Aorta (tissue), 5 donors: ENCODE data around the gene AMIGO1. TPM values are rescaled to one million over a fixed set of nuclear protein-coding genes. Genes with fewer than 3 reads are reported as not detected.
"Not testable (repeated sequence)": the region's sequence is repeated elsewhere in the genome, so short reads cannot be mapped to it uniquely, and the experiment has no call there.

Experiments used
- ATAC-seq: fragments of 200-7000 bp; cut with Tn5 transposase; one replicate; pipeline ENCODE4 v1.9.1; 2022; ENCODE audit warnings: moderate library complexity; ENCODE audit not compliant: low FRiP score
- DNase-seq, 2 donors: peaks; one replicate each; pipeline ENCODE4 v3.0.0-alpha.2; 2020
- H3K27ac ChIP-seq, 2 donors: one replicate each; pipeline ENCODE4 v1.5.1; 2013; ENCODE audit warnings: low read length in 2 of 2, mild to moderate bottlenecking in 2 of 2, moderate library complexity in 2 of 2, control low read depth in 1 of 2, inconsistent platforms in 1 of 2, low read depth in 1 of 2
- H3K27me3 ChIP-seq, 2 donors: one replicate each; pipeline ENCODE4 v1.6.1; 2013; ENCODE audit warnings: control low read depth in 1 of 2, low read length in 1 of 2, mild to moderate bottlenecking in 1 of 2, moderate library complexity in 1 of 2; ENCODE audit not compliant: insufficient read depth in 2 of 2, control insufficient read depth in 1 of 2
- H3K36me3 ChIP-seq, 2 donors: one replicate each; pipeline ENCODE4 v1.6.1; 2013; ENCODE audit warnings: control low read depth in 1 of 2, low read length in 1 of 2, mild to moderate bottlenecking in 1 of 2; ENCODE audit not compliant: insufficient read depth in 2 of 2, control insufficient read depth in 1 of 2
- H3K4me1 ChIP-seq, 2 donors: one replicate each; pipeline ENCODE4 v1.6.1; 2013; ENCODE audit warnings: low read length in 2 of 2, control low read depth in 1 of 2, mild to moderate bottlenecking in 1 of 2, moderate library complexity in 1 of 2; ENCODE audit not compliant: insufficient read depth in 2 of 2, control insufficient read depth in 1 of 2
- H3K4me3 ChIP-seq, 2 donors: one replicate each; pipeline ENCODE4 v1.5.1; 2013; ENCODE audit warnings: low read length in 2 of 2, control low read depth in 1 of 2, mild to moderate bottlenecking in 1 of 2
- H3K9me3 ChIP-seq: one replicate; pipeline ENCODE4 v1.6.1; 2013; ENCODE audit warnings: mild to moderate bottlenecking, low read length; ENCODE audit not compliant: control insufficient read depth
- WGBS, 2 donors: extraction: QIAGEN DNeasy Blood & Tissue Kit; methylation state at CpG; one replicate each; pipeline ENCODE4 v1.1.7; 2013; 5-methylcytosine and 5-hydroxymethylcytosine counted together
- intact Hi-C, 2 donors: fragments of 100-400 bp; cut with DNase I; formaldehyde crosslinking; loops; one replicate each; pipeline versions ENCODE4 v1.14.2 to v1.15.0; 2022
- polyA plus RNA-seq, 2 donors: library from polyadenylated mRNA; stranded (reverse); fragments of 200-250 nt; gene quantifications; one replicate each; pipeline ENCODE4 v1.2.3, GENCODE V29; 2013
- total RNA-seq, 2 donors: library from RNA; stranded (reverse); fragmentation: NEBNext Ultra II Directional; extraction: Animal tissue kit (Norgen Biotek cat#: 25700); gene quantifications; one replicate each; pipeline ENCODE4 v1.2.1, GENCODE V29; 2021
- donor health status: healthy with polysubstance abuse.
- donor health status: Bipolar disorder and iron deficiency.
- donor health status: DM: no; HTN: no; CAD: no.
- donor health status: DM: no; HTN: no; CAD: no.
- donor health status: DM: yes; HTN: yes; CAD: no.

AMIGO1 gene
- total and polyA plus RNA-seq, 4 donors = 3.1 to 7.7 (median 4.2) TPM

DNA sequence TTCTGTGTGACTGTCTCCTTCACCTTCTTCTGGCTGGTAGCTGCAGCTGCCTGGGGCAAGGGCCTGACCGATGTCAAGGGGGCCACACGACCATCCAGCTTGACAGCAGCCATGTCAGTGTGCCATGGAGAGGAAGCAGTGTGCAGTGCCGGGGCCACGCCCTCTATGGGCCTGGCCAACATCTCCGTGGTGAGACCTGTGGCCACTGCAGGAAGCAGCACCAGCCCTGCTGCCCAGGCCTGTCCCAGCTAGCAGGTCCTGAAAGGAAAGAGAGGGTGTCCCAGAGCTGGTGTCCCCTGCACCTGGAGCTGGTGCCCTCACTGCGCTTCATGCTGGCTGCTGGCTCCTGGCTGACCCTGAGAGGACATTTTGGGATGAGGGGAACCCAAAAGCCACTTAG is 31.7 kb downstream of the AMIGO1 start:
- H3K27ac ChIP-seq = no peak overlapping the region
- WGBS, 2 donors = 72 to 74% methylated on average over 6 of the region's 6 CpGs
- ATAC-seq = no peak
- no peak overlapping the region for H3K4me3 ChIP-seq
- no peaks in the 10 kb centered on the region for H3K36me3 ChIP-seq
- H3K27me3 ChIP-seq = no peaks in the 10 kb centered on the region
- DNase-seq = no peak
- H3K9me3 ChIP-seq = no peaks in the 10 kb centered on the region
- H3K4me1 ChIP-seq = no peaks in the 10 kb centered on the region
- intact Hi-C loops = no loop called here

DNA sequence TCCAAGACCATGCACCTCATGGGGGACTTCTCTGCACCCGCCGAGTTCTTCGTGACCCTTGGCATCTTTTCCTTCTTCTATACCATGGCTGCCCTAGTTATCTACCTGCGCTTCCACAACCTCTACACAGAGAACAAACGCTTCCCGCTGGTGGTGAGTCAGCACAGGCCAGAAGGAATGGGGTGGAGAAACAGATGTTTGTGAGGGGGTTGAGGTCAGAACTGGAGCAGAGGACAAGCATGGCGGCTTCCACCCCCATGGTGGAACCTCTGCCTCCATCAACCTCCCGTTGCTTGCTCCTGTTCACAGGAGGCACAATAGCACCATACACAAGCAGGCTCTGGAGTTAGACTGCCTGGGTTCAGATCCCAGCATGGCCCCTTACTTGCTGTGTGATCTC is 32.7 kb downstream of the AMIGO1 start:
- H3K4me3 ChIP-seq = no peak overlapping the region
- ATAC-seq = no peak
- H3K27ac ChIP-seq = no peak overlapping the region
- no peak for DNase-seq
- no peaks in the 10 kb centered on the region for H3K36me3 ChIP-seq
- 89 to 91% methylated on average over 8 of the region's 8 CpGs for WGBS, 2 donors
- no peaks in the 10 kb centered on the region for H3K9me3 ChIP-seq
- no peaks in the 10 kb centered on the region for H3K4me1 ChIP-seq
- no peaks in the 10 kb centered on the region for H3K27me3 ChIP-seq
- intact Hi-C loops = no loop called here

DNA sequence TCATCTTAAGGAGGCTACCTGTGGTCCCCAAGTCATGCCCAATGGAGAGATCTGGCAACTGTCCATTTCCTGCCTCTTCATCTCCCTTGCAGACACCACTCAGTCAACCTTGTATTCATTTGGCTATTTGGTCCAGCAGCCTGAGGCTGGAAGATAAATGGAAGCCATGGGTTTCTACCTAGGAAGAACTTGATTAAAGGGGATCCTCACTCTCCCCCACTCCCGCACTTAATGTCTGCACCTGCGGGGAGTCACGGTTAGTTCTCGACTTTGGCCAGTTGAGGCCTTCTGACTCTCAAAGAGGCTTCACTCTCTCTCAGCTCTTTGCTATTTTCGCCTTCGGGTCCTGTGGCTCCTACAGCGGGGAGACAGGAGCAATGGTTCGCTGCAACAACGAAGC is 34.3 kb downstream of the AMIGO1 start:
- Histone ChIP-seq H3K27ac (no peak overlapping the region), H3K9me3 (no peaks in the 10 kb centered on the region), H3K4me1 (no peaks in the 10 kb centered on the region), H3K27me3 (no peaks in the 10 kb centered on the region), H3K36me3 (no peaks in the 10 kb centered on the region), H3K4me3 (no peak overlapping the region)
- intact Hi-C loops = no loop called here
- no peak for DNase-seq
- 82 to 84% methylated on average over 9 of the region's 9 CpGs for WGBS, 2 donors
- ATAC-seq = no peak

DNA sequence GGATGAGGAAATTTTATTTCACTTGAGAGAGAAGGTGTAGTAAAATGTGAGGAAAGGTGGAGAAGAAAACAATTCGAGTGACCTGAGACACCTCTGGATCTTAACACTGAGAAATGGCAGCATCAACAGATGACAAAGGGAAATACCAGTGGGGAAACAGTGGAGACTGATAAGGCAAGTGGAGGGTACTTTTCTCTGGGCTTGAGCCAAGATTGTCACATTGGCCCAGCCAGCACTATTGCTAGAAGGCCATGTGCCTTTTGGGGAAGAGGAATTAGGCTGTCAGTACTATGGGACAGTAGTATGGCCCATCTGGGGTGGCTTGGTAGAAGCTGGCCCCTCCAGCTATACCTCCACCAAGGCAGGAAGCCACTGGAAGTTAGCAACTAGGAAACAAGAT is 34.8 kb downstream of the AMIGO1 start:
- Histone ChIP-seq H3K27ac (no peak overlapping the region), H3K4me1 (no peaks in the 10 kb centered on the region), H3K27me3 (no peaks in the 10 kb centered on the region), H3K4me3 (no peak overlapping the region), H3K36me3 (no peaks in the 10 kb centered on the region), H3K9me3 (no peaks in the 10 kb centered on the region)
- DNase-seq = no peak
- no peak for ATAC-seq
- WGBS, 2 donors = 76 to 83% methylated on average over 1 of the region's 1 CpG
- intact Hi-C loops = no loop called here

DNA sequence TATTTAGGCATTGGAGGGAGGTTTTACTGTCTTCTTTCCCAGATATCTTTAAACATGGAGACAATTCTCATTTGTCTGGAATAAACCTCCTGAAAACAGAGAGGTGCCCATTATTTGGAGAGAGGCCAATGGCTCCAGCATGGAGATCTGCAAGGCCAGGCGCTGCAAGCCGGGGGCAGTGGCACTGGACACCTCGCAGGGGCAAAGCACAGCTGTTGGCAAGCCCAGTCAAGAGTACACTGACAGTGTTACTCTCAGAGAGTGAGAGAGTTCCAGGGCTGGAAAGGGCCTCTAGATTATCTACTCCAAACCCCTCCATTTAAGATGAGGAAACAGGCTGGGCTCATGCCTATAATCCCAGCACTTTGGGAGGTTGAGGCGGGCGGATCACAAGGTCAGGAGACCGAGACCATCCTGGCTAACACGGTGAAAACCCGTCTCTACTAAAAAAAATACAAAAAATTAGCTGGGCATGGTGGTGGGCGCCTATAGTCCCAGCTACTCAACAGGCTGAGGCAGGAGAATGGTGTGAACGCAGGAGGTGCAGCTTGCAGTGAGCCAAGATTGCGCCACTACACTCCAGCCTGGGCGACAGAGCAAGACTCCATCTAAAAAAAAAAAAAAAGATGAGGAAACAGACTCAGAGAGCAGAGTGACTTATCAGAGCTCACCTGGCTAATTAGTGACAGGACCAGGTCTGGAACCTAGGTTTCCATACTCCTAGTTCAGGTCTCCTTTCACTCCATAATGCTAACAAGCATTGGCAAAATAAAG is 36.1 kb downstream of the AMIGO1 start:
- 86 to 90% methylated on average over 12 of the region's 12 CpGs for WGBS, 2 donors
- H3K27ac ChIP-seq, H3K4me3 ChIP-seq, H3K4me1 ChIP-seq, intact Hi-C loops, ATAC-seq, H3K36me3 ChIP-seq, H3K9me3 ChIP-seq, H3K27me3 ChIP-seq, DNase-seq: not testable (repeated sequence)

DNA sequence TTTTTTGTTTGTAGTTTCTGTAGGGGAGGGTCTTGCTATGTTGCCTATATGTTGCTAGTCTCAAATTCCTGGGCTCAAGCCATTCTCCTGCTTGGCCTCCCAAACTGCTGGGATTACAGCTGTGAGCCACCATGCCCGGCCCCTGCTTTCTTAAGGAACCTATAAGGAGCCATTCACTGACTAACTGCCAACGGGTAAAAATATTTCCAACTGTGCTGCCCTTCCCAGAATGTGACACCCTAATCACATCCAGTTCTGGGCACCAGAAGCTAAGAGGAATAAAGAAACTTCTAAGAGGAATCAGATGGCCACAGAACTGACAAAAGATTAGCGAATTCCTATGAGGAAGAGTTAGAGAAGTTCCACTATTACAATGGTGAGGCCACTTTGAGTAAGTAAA is 36.7 kb downstream of the AMIGO1 start:
- no peak for DNase-seq
- no peaks in the 10 kb centered on the region for H3K4me1 ChIP-seq
- H3K4me3 ChIP-seq = no peak overlapping the region
- no peak for ATAC-seq
- no peaks in the 10 kb centered on the region for H3K9me3 ChIP-seq
- no peaks in the 10 kb centered on the region for H3K27me3 ChIP-seq
- H3K27ac ChIP-seq = no peak overlapping the region
- intact Hi-C loops = no loop called here
- H3K36me3 ChIP-seq = no peaks in the 10 kb centered on the region
- WGBS, 2 donors = 44% methylated on average over 3 of the region's 3 CpGs

DNA sequence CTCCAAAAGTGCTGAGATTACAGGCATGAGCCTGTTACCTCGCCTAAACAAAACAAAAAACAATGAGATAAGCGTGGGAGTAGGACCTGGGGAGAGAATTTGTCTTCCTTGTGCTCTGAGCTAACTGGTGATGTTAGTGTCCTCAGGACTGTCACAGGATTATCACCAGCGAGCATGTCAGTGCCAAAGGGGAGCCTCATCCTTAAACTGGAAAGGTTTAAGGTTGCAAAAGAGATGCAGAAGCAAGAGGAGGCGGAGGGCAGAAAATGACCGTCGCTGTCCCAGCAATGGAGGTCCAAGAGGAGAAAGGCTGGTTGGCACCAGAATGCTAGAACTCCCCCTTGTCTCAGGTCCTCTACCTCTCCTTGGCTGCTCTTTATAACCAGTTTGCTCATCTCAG is 39.3 kb downstream of the AMIGO1 start:
- H3K9me3 ChIP-seq = no peaks in the 10 kb centered on the region
- no peaks in the 10 kb centered on the region for H3K4me1 ChIP-seq
- H3K4me3 ChIP-seq = no peak overlapping the region
- 77% methylated on average over 6 of the region's 6 CpGs for WGBS, 2 donors
- ATAC-seq (no peak), DNase-seq (no peak)
- no peaks in the 10 kb centered on the region for H3K27me3 ChIP-seq
- no peaks in the 10 kb centered on the region for H3K36me3 ChIP-seq
- intact Hi-C loops = no loop called here
- H3K27ac ChIP-seq = no peak overlapping the region

DNA sequence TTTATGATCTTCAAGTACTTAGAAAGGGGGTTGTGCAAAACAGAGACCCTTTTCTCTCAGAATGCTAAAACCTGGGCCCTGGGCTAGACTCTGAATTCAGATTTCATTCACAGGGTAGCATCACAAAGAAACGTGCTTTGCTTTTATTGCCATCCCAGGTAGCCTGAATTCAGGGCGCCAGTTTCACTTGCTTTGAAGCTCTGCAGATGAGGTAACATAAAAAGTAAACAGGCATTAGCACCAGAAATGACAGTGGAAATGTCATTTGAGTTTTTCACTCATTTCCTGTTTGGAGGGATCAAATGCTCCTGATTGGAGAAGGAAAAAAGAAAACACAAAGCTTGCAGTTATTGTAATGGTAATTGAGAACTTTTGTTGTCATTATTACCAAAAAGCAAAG is 40.6 kb downstream of the AMIGO1 start:
- Histone ChIP-seq H3K27ac (no peak overlapping the region), H3K27me3 (no peaks in the 10 kb centered on the region), H3K36me3 (no peaks in the 10 kb centered on the region), H3K4me3 (no peak overlapping the region), H3K9me3 (no peaks in the 10 kb centered on the region), H3K4me1 (no peaks in the 10 kb centered on the region)
- intact Hi-C loops = no loop called here
- 52 to 56% methylated on average over 2 of the region's 2 CpGs for WGBS, 2 donors
- no peak for DNase-seq
- no peak for ATAC-seq

DNA sequence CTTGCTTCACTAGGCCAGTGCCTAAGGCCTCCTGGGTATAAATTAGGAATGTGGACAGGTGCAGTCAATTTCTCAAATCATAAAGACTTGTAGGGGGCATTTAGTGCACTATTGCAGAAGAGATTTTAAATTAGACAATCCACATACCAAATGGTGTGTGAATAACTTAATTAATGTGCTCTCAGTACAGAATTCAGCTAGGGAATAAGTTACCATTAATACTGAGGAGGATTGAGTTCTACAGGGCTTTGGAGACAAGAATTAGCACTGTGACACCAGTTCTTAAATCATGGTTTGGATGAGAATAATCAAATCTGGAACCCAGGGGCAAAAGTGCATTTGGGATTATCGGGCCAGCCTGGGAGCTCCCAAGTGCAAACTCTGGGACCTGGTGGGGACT is 41.5 kb downstream of the AMIGO1 start:
- intact Hi-C loops = no loop called here
- no peak overlapping the region for H3K4me3 ChIP-seq
- no peaks in the 10 kb centered on the region for H3K27me3 ChIP-seq
- no peaks in the 10 kb centered on the region for H3K4me1 ChIP-seq
- no peaks in the 10 kb centered on the region for H3K9me3 ChIP-seq
- no peak for DNase-seq
- H3K36me3 ChIP-seq = no peaks in the 10 kb centered on the region
- ATAC-seq = no peak
- 92 to 93% methylated on average over 1 of the region's 1 CpG for WGBS, 2 donors
- no peak overlapping the region for H3K27ac ChIP-seq
